ENCODE results near the gene CCDC158. TPM values are rescaled to one million over a fixed set of nuclear protein-coding genes. Genes with fewer than 3 reads are reported as not detected.

CCDC158 gene
- total and polyA plus RNA-seq, 7 experiments from 2014 or later: not detected

DNA sequence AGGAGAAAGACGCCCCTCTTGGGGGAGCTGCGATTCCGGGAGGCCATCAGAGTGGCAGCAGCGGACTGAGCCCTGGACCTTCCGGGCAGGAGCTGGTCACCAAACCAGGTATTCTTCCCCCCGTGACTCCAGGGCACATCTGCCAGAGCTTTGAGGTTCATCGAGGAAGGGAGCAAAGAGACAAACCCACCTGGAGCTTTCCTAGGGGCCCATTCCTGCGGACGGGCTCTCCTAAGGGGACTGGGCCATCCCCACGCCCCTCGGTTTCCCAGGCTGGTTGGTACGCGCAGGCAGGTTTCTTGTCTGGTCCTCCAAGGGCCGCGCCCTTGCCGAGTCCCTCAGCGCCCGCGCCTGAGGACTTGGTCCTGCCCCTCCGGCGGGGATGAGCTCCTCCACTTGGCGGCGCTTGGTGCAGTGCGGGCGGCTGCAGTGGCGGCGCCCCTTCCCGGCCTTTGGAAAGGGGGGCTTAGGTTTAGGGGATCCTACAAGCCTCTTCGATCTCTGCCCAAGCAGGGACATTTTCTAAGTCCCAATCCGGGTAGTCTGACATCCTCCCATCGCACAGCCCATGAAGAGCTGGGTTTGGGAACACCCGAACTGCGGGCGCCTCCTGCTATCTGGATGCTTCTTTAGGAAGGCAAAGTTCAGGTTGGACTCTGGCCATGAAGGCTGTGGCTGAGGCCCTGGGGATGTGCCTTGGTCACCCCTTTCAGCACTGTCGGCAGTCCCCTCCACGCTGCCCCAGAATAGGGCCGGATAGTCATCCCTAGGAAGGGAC lies 113.9 kb downstream of the CCDC158 start:
- ChIA-PET CTCF (interaction anchor here (2.7 kb wide), 1 partner anchor 71 kb away, joined by 11 read pairs; no protein-coding TSS in a partner anchor), POLR2A (interaction anchor here (1.3 kb wide), 1 partner anchor 10 kb away, joined by 4 read pairs; no protein-coding TSS in a partner anchor)
- intact Hi-C loops (cut with micrococcal nuclease): loop anchor here (1.0 to 10.0 kb wide), 3 partner anchors 47 to 94 kb away; partner anchors contain the start of gene SCARB2 (in 1 of the 2)
- DNase-seq (peak in 5 of 9 donors; percentile 1 to 28 (median 6)), ATAC-seq (peak; percentile 32)
- Mint-ChIP-seq H3K27ac (peak overlapping the region in 2 of 9 donors; percentile 19 to 21), H3K4me1 (peaks cover 20 to 32% (median 30%) of the 10 kb centered on the region in 7 donors), H3K4me3 (peak overlapping the region; percentile 74 to 92 (median 80)), H3K9me3 (peaks cover 0 to 1% (median 0%) of the 10 kb centered on the region in 11 donors), H3K27me3 (peaks cover 0 to 45% (median 5%) of the 10 kb centered on the region in 5 donors), H3K36me3 (peaks cover 0 to 13% (median 0%) of the 10 kb centered on the region in 5 donors)
- peak overlapping the region; percentile 62 for H3K4me3 ChIP-seq (ENCODE audit: low read length)
- H3K27me3 ChIP-seq (ENCODE audit: control insufficient read depth in 2 of 2, insufficient read depth in 2 of 2, low read length in 2 of 2): no peaks in the 10 kb centered on the region
- no peaks in the 10 kb centered on the region for H3K9me3 ChIP-seq (ENCODE audit: control insufficient read depth in 2 of 3, low read length in 3 of 3)
- peaks cover 18% of the 10 kb centered on the region in 2 donors for H3K4me1 ChIP-seq (ENCODE audit: control insufficient read depth in 2 of 2, insufficient read depth in 2 of 2, low read length in 2 of 2)
- no peak overlapping the region for H3K27ac ChIP-seq (ENCODE audit: low read depth, low read length)
- H3K36me3 ChIP-seq (ENCODE audit: control insufficient read depth in 2 of 3, insufficient read depth in 3 of 3, low read length in 3 of 3): peaks cover 0 to 5% (median 0%) of the 10 kb centered on the region in 3 experiments

GRCh38 chr4:76305971-76306881 lies 114.7 kb downstream of the CCDC158 start, which contains the start of gene STBD1:
STBD1 (plus strand) TSS chr4:76306733; CDS start chr4:76306770, 37 bp downstream.
- peaks cover 20 to 37% (median 32%) of the 10 kb centered on the region in 7 donors for H3K4me1 Mint-ChIP-seq
- H3K4me3 ChIP-seq (ENCODE audit: low read length): peak within 1 kb of the TSS; percentile 62
- peak within 1 kb of the TSS; percentile 20 for H3K27ac ChIP-seq (ENCODE audit: low read depth, low read length)
- ChIA-PET POLR2A (interaction anchor here (0.9 to 1.3 kb wide), 4 partner anchors 9 to 92 kb away, joined by 3 to 5 read pairs (median 4); no protein-coding TSS in a partner anchor), CTCF (interaction anchor here (0.9 to 2.7 kb wide), 2 partner anchors 17 to 71 kb away, joined by 3 to 11 read pairs; no protein-coding TSS in a partner anchor)
- peaks cover 18% of the 10 kb centered on the region in 2 donors for H3K4me1 ChIP-seq (ENCODE audit: control insufficient read depth in 2 of 2, insufficient read depth in 2 of 2, low read length in 2 of 2)
- peak; percentile 68 for ATAC-seq
- intact Hi-C loops (cut with micrococcal nuclease): loop anchor here (2.0 to 10.0 kb wide), 2 partner anchors 49 to 93 kb away; partner anchors contain the start of gene SCARB2 (in 2 of the 2)
- H3K36me3 Mint-ChIP-seq: peaks cover 0 to 13% (median 0%) of the 10 kb centered on the region in 5 donors
- H3K9me3 Mint-ChIP-seq: peaks cover 0 to 1% (median 0%) of the 10 kb centered on the region in 11 donors
- no peaks in the 10 kb centered on the region for H3K9me3 ChIP-seq (ENCODE audit: control insufficient read depth in 2 of 3, low read length in 3 of 3)
- peaks cover 0 to 42% (median 5%) of the 10 kb centered on the region in 5 donors for H3K27me3 Mint-ChIP-seq
- no peaks in the 10 kb centered on the region for H3K27me3 ChIP-seq (ENCODE audit: control insufficient read depth in 2 of 2, insufficient read depth in 2 of 2, low read length in 2 of 2)
- H3K4me3 Mint-ChIP-seq: peak within 1 kb of the TSS; percentile 75 to 92 (median 82)
- H3K36me3 ChIP-seq (ENCODE audit: control insufficient read depth in 2 of 3, insufficient read depth in 3 of 3, low read length in 3 of 3): peaks cover 0 to 5% (median 0%) of the 10 kb centered on the region in 3 experiments
- H3K27ac Mint-ChIP-seq: peak within 1 kb of the TSS in 7 of 9 donors; percentile 22 to 83 (median 63)
- peak in 7 of 9 donors; percentile 5 to 54 (median 19) for DNase-seq

- Histone ChIP-seq H3K27me3 (ENCODE audit: control insufficient read depth in 2 of 2, insufficient read depth in 2 of 2, low read length in 2 of 2) (no peaks in the 10 kb centered on the region), H3K4me3 (ENCODE audit: low read length) (peak overlapping the region; percentile 62), H3K27ac (ENCODE audit: low read depth, low read length) (no peak overlapping the region), H3K36me3 (ENCODE audit: control insufficient read depth in 2 of 3, insufficient read depth in 3 of 3, low read length in 3 of 3) (peaks cover 0 to 5% (median 0%) of the 10 kb centered on the region in 3 experiments), H3K4me1 (ENCODE audit: control insufficient read depth in 2 of 2, insufficient read depth in 2 of 2, low read length in 2 of 2) (peaks cover 18% of the 10 kb centered on the region in 2 donors), H3K9me3 (ENCODE audit: control insufficient read depth in 2 of 3, low read length in 3 of 3) (no peaks in the 10 kb centered on the region)
- Mint-ChIP-seq H3K4me3 (peak overlapping the region; percentile 75 to 92 (median 82)), H3K27me3 (peaks cover 0 to 37% (median 5%) of the 10 kb centered on the region in 5 donors), H3K27ac (peak overlapping the region; percentile 22 to 83 (median 52)), H3K9me3 (peaks cover 0 to 3% (median 0%) of the 10 kb centered on the region in 11 donors), H3K4me1 (peaks cover 20 to 47% (median 35%) of the 10 kb centered on the region in 7 donors), H3K36me3 (peaks cover 0 to 13% (median 5%) of the 10 kb centered on the region in 5 donors)
- DNase-seq (peak in 4 of 9 donors; percentile 5 to 14 (median 13)), ATAC-seq (peak; percentile 22)
- CTCF ChIA-PET: interaction anchor here (0.6 to 2.7 kb wide), 4 partner anchors 18 to 125 kb away, joined by 3 to 11 read pairs (median 4); no protein-coding TSS in a partner anchor
- POLR2A ChIA-PET: interaction anchor here (0.9 to 1.3 kb wide), 2 partner anchors 10 to 50 kb away, joined by 3 to 5 read pairs; no protein-coding TSS in a partner anchor
- intact Hi-C loops (cut with micrococcal nuclease): loop anchor here (2.0 to 10.0 kb wide), 2 partner anchors 50 to 92 kb away; partner anchors contain the start of gene SCARB2 (in 1 of the 2)
These were observed 115.8 kb downstream of the CCDC158 start for GRCh38 chr4:76305033-76305687.

GRCh38 chr4:76302826-76303438 lies 118.0 kb downstream of the CCDC158 start:
- H3K36me3 Mint-ChIP-seq: peaks cover 0 to 17% (median 9%) of the 10 kb centered on the region in 5 donors
- H3K4me1 Mint-ChIP-seq: peaks cover 20 to 52% (median 35%) of the 10 kb centered on the region in 7 donors
- peaks cover 0 to 5% (median 0%) of the 10 kb centered on the region in 3 experiments for H3K36me3 ChIP-seq (ENCODE audit: control insufficient read depth in 2 of 3, insufficient read depth in 3 of 3, low read length in 3 of 3)
- peaks cover 0 to 16% (median 7%) of the 10 kb centered on the region in 11 donors for H3K9me3 Mint-ChIP-seq
- intact Hi-C loops (cut with micrococcal nuclease): loop anchor here in 1 of 2 donors (10.0 kb wide), 1 partner anchor 52 kb away; no protein-coding TSS in a partner anchor
- no peaks in the 10 kb centered on the region for H3K9me3 ChIP-seq (ENCODE audit: control insufficient read depth in 2 of 3, low read length in 3 of 3)
- CTCF ChIA-PET: no interaction called here
- no peak overlapping the region for H3K4me3 Mint-ChIP-seq
- H3K4me1 ChIP-seq (ENCODE audit: control insufficient read depth in 2 of 2, insufficient read depth in 2 of 2, low read length in 2 of 2): peaks cover 18% of the 10 kb centered on the region in 2 donors
- no peak for ATAC-seq
- peaks cover 0 to 20% (median 5%) of the 10 kb centered on the region in 5 donors for H3K27me3 Mint-ChIP-seq
- H3K27ac ChIP-seq (ENCODE audit: low read depth, low read length): no peak overlapping the region
- POLR2A ChIA-PET: no interaction called here
- H3K27me3 ChIP-seq (ENCODE audit: control insufficient read depth in 2 of 2, insufficient read depth in 2 of 2, low read length in 2 of 2): no peaks in the 10 kb centered on the region
- no peak for DNase-seq
- H3K4me3 ChIP-seq (ENCODE audit: low read length): no peak overlapping the region
- H3K27ac Mint-ChIP-seq: peak overlapping the region in 1 of 9 donors; percentile 47

DNA sequence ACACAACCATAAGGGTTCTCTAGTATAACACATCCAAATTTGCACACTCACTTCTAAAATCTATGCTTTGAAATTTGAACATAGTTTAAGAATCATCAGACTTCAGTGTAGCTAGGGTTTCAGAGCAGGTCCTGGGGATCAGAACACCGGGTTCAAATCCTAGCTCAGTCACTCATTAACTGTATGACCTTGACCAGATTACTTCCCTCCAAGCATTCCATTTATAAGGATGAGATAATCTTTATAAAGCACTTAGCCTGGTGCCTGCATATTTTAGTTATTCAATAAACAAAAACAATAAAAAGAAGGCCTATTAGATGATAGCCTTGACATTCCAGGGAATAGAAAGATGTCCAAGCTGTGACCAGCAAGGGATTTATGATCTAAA lies 119.2 kb downstream of the CCDC158 start:
- POLR2A ChIA-PET: no interaction called here
- peaks cover 20 to 52% (median 35%) of the 10 kb centered on the region in 7 donors for H3K4me1 Mint-ChIP-seq
- Histone ChIP-seq H3K4me1 (ENCODE audit: control insufficient read depth in 2 of 2, insufficient read depth in 2 of 2, low read length in 2 of 2) (peaks cover 18% of the 10 kb centered on the region in 2 donors), H3K4me3 (ENCODE audit: low read length) (no peak overlapping the region), H3K36me3 (ENCODE audit: control insufficient read depth in 2 of 3, insufficient read depth in 3 of 3, low read length in 3 of 3) (peaks cover 0 to 5% (median 0%) of the 10 kb centered on the region in 3 experiments), H3K27me3 (ENCODE audit: control insufficient read depth in 2 of 2, insufficient read depth in 2 of 2, low read length in 2 of 2) (no peaks in the 10 kb centered on the region), H3K27ac (ENCODE audit: low read depth, low read length) (no peak overlapping the region), H3K9me3 (ENCODE audit: control insufficient read depth in 2 of 3, low read length in 3 of 3) (peaks cover 0 to 5% (median 0%) of the 10 kb centered on the region in 3 experiments)
- ATAC-seq (no peak), DNase-seq (no peak)
- peaks cover 0 to 14% (median 5%) of the 10 kb centered on the region in 5 donors for H3K27me3 Mint-ChIP-seq
- peaks cover 0 to 23% (median 11%) of the 10 kb centered on the region in 5 donors for H3K36me3 Mint-ChIP-seq
- intact Hi-C loops (cut with micrococcal nuclease): loop anchor here in 1 of 2 donors (10.0 kb wide), 1 partner anchor 53 kb away; no protein-coding TSS in a partner anchor
- peak overlapping the region in 1 of 10 donors; percentile 21 for H3K4me3 Mint-ChIP-seq
- peaks cover 0 to 28% (median 15%) of the 10 kb centered on the region in 11 donors for H3K9me3 Mint-ChIP-seq
- H3K27ac Mint-ChIP-seq: peak overlapping the region in 1 of 9 donors; percentile 51
- CTCF ChIA-PET: no interaction called here
